Lower leg skin (tissue), 4 donors: ENCODE results near the gene IP6K1. TPM values are rescaled to one million over a fixed set of nuclear protein-coding genes. Genes with fewer than 3 reads are reported as not detected.

Source experiments
- DNase-seq, 2 donors: peaks; one replicate each; pipeline ENCODE4 v3.0.0-alpha.2; 2019; ENCODE audit warnings: low spot score in 2 of 2
- H3K4me3 ChIP-seq: fragments of 200-600 bp; sonication (generic); 2 replicates; pipeline ENCODE4 v1.5.1; 2017; ENCODE audit warnings: mild to moderate bottlenecking, low read depth; ENCODE audit not compliant: poor library complexity, severe bottlenecking
- CTCF ChIP-seq, 3 donors: fragments of 450-650 bp; IDR thresholded peaks; one replicate each; pipeline ENCODE4 v1.5.1; 2016; ENCODE audit warnings: antibody characterized with exemption in 3 of 3, mild to moderate bottlenecking in 3 of 3, moderate library complexity in 2 of 3
- POLR2A ChIP-seq, 2 donors: fragments of 450-650 bp; IDR thresholded peaks; one replicate each; pipeline ENCODE4 v1.6.1; 2016 to 2017; ENCODE audit warnings: antibody characterized with exemption in 2 of 2, mild to moderate bottlenecking in 1 of 2, moderate library complexity in 1 of 2
- WGBS, 2 donors: methylation state at CpG; one replicate each; pipeline ENCODE4 v1.1.5; 2018; 5-methylcytosine and 5-hydroxymethylcytosine counted together
- intact Hi-C: fragments of 100-400 bp; cut with DNase I; formaldehyde crosslinking; loops from one replicate; pipeline ENCODE4 v1.15.0; 2023; ENCODE audit warnings: low total_unique reads
- total RNA-seq, 4 donors: library from RNA; depleted of rRNA; stranded (reverse); fragments of >200 nt; gene quantifications; one replicate each; pipeline ENCODE4 v1.1.0, GENCODE V29; 2016

The IP6K1 gene
- total RNA-seq, 4 donors from 2014 or later: 44.1 to 56.5 (median 51.6) TPM

GRCh38 chr3:49772703-49773102, 13.6 kb downstream of the IP6K1 start:
- TF ChIP-seq CTCF (IDR thresholded peaks at IDR 0.05) (no peak), POLR2A (IDR thresholded peaks at IDR 0.05) (no peak)
- intact Hi-C loops: no loop called here
- DNase-seq: peak in 1 of 2 donors; percentile 9
- WGBS, 2 donors: 94 to 95% methylated on average over 2 of the region's 2 CpGs
- H3K4me3 ChIP-seq: no peak overlapping the region

- no peak for DNase-seq
- 68 to 73% methylated on average over 1 of the region's 1 CpG for WGBS, 2 donors
- intact Hi-C loops: no loop called here
Measured at GRCh38 chr3:49771340-49771938, 14.9 kb downstream of the IP6K1 start.

GRCh38 chr3:49769926-49770325, 16.4 kb downstream of the IP6K1 start:
- TF ChIP-seq CTCF (IDR thresholded peaks at IDR 0.05): no peak
- no peak for TF ChIP-seq POLR2A (IDR thresholded peaks at IDR 0.05)
- peak in 1 of 2 donors; percentile 31 for DNase-seq

More at GRCh38 chr3:49771340-49771938, 14.9 kb downstream of the IP6K1 start:
- H3K4me3 ChIP-seq: no peak overlapping the region
- no peak for TF ChIP-seq CTCF (IDR thresholded peaks at IDR 0.05)
- no peak for TF ChIP-seq POLR2A (IDR thresholded peaks at IDR 0.05)

GRCh38 chr3:49769286-49769915, 16.9 kb downstream of the IP6K1 start:
- no peak for DNase-seq
- H3K4me3 ChIP-seq: no peak overlapping the region
- intact Hi-C loops: no loop called here
- WGBS, 2 donors: 92 to 95% methylated on average over 3 of the region's 3 CpGs
- TF ChIP-seq POLR2A (IDR thresholded peaks at IDR 0.05): no peak
- TF ChIP-seq CTCF (IDR thresholded peaks at IDR 0.05): no peak

More at GRCh38 chr3:49769926-49770325, 16.4 kb downstream of the IP6K1 start:
- no peak overlapping the region for H3K4me3 ChIP-seq
- intact Hi-C loops: no loop called here

- 95 to 99% methylated on average over 4 of the region's 4 CpGs for WGBS, 2 donors
- intact Hi-C loops: no loop called here
- peak in 1 of 2 donors; percentile 17 for DNase-seq
- H3K4me3 ChIP-seq: no peak overlapping the region
- TF ChIP-seq POLR2A (IDR thresholded peaks at IDR 0.05): no peak
- no peak for TF ChIP-seq CTCF (IDR thresholded peaks at IDR 0.05)
Measured at GRCh38 chr3:49763981-49764380, 22.4 kb downstream of the IP6K1 start.
